ENCODE data around the gene IL2RG.

The IL2RG gene

GRCh38 chrX:71107762-71108360 is 3.5 kb downstream of the IL2RG start:
- DNase-seq (ENCODE audit: low spot score): no peak

GRCh38 chrX:71107245-71107644 is 4.1 kb downstream of the IL2RG start:
- DNase-seq (ENCODE audit: low spot score): no peak

GRCh38 chrX:71106427-71106826 is 5.0 kb downstream of the IL2RG start, which contains the start of gene CXorf65:
TSS of gene CXorf65 (minus strand) at chrX:71106740. CDS start at chrX:71106556, 184 bp downstream.
- DNase-seq (ENCODE audit: low spot score): no peak

- no peak for DNase-seq (ENCODE audit: low spot score)
Measured at GRCh38 chrX:71105628-71106027, 5.7 kb downstream of the IL2RG start.

- no peak for DNase-seq (ENCODE audit: low spot score)
Measured at GRCh38 chrX:71103110-71103983, 8.0 kb downstream of the IL2RG start.

- no peak for DNase-seq (ENCODE audit: low spot score)
Measured at GRCh38 chrX:71102292-71102691, 9.1 kb downstream of the IL2RG start.

- no peak for DNase-seq (ENCODE audit: low spot score)
Measured at GRCh38 chrX:71100581-71101505, 10.5 kb downstream of the IL2RG start.

- no peak for DNase-seq (ENCODE audit: low spot score)
Measured at GRCh38 chrX:71099736-71100135, 11.6 kb downstream of the IL2RG start.

- DNase-seq (ENCODE audit: low spot score): no peak
Measured at GRCh38 chrX:71098951-71099506, 12.3 kb downstream of the IL2RG start.

- DNase-seq (ENCODE audit: low spot score): peak; percentile 27
Measured at GRCh38 chrX:71098302-71098701, 13.1 kb downstream of the IL2RG start.

GRCh38 chrX:71096760-71097032 is 14.7 kb downstream of the IL2RG start:
- no peak for DNase-seq (ENCODE audit: low spot score)

- no peak for DNase-seq (ENCODE audit: low spot score)
Measured at GRCh38 chrX:71095981-71096759, 15.2 kb downstream of the IL2RG start.

GRCh38 chrX:71095555-71095980 is 15.8 kb downstream of the IL2RG start, which contains the start of gene FOXO4:
TSS of gene FOXO4 (plus strand) at chrX:71095851. CDS start at chrX:71096529, 678 bp downstream.
- peak; percentile 90 for DNase-seq (ENCODE audit: low spot score)

- DNase-seq (ENCODE audit: low spot score): no peak
Measured at GRCh38 chrX:71095033-71095432, 16.3 kb downstream of the IL2RG start.

- no peak for DNase-seq (ENCODE audit: low spot score)
Measured at GRCh38 chrX:71091263-71091662, 20.1 kb downstream of the IL2RG start.

GRCh38 chrX:71085900-71086299 is 25.5 kb downstream of the IL2RG start:
- DNase-seq (ENCODE audit: low spot score): no peak

- no peak for DNase-seq (ENCODE audit: low spot score)
Measured at GRCh38 chrX:71082822-71083221, 28.6 kb downstream of the IL2RG start.

GRCh38 chrX:71082124-71082647 is 29.2 kb downstream of the IL2RG start:
- no peak for DNase-seq (ENCODE audit: low spot score)

- no peak for DNase-seq (ENCODE audit: low spot score)
Measured at GRCh38 chrX:71081330-71082123, 29.9 kb downstream of the IL2RG start.

GRCh38 chrX:71070531-71070930 is 40.8 kb downstream of the IL2RG start:
- no peak for DNase-seq (ENCODE audit: low spot score)

All from AG08395 (cell line).